H1 (cell line): ENCODE measurements around the gene TENT4A. TPM values are rescaled to one million over a fixed set of nuclear protein-coding genes. Genes with fewer than 3 reads are reported as not detected.

ENCODE experiments used
- CTCF ChIA-PET: fragments of 300-600 bp; sonication (Branson Sonifier 250); formaldehyde crosslinking; loops from one replicate; lab custom pipeline; 2021; ENCODE audit not compliant: partially characterized antibody; lab: Charles Lee
- POLR2A ChIA-PET: fragments of 300-600 bp; sonication (Branson Sonifier 250); formaldehyde crosslinking; loops from one replicate; lab custom pipeline; 2021; ENCODE audit warnings: inconsistent platforms; ENCODE audit not compliant: partially characterized antibody; lab: Charles Lee
- DNase-seq, 2 experiments: peaks; one replicate each; pipeline versions ENCODE4 v3.0.0 to v3.0.0-alpha.2; 2010 to 2022; ENCODE audit warnings: low spot score in 2 of 2, low read depth in 1 of 2, mixed read lengths in 1 of 2
- FAIRE-seq: peaks from 2 replicates; lab custom pipeline; 2011; peaks lifted over from hg19 to GRCh38; lab: Jason Lieb, UNC
- H2AFZ ChIP-seq: 2 replicates; pipeline ENCODE4 v1.8.1; 2012; ENCODE audit warnings: low read length, inconsistent platforms
- H2AK5ac ChIP-seq: 2 replicates; pipeline ENCODE4 v1.6.1; 2013; ENCODE audit warnings: low read depth, low read length
- H2BK120ac ChIP-seq: replicated peaks from 2 replicates; pipeline ENCODE3; 2013; ENCODE audit warnings: low read depth, low read length, inconsistent platforms
- H2BK12ac ChIP-seq: 2 replicates; pipeline ENCODE4 v1.6.1; 2013; ENCODE audit warnings: low read depth, low read length
- H2BK15ac ChIP-seq: 2 replicates; pipeline ENCODE4 v1.6.1; 2013; ENCODE audit warnings: low read length
- H2BK20ac ChIP-seq: 2 replicates; pipeline ENCODE4 v1.6.1; 2013; ENCODE audit warnings: low read length
- H2BK5ac ChIP-seq: 2 replicates; pipeline ENCODE4 v1.6.1; 2013; ENCODE audit warnings: low read depth, low read length
- H3K14ac ChIP-seq: 2 replicates; pipeline ENCODE4 v1.6.1; 2013; ENCODE audit warnings: inconsistent platforms; ENCODE audit not compliant: insufficient read length
- H3K18ac ChIP-seq: 2 replicates; pipeline ENCODE4 v1.6.1; 2013; ENCODE audit warnings: low read length; ENCODE audit errors: extremely low read depth
- H3K23ac ChIP-seq: 2 replicates; pipeline ENCODE4 v1.6.1; 2013; ENCODE audit warnings: inconsistent platforms; ENCODE audit not compliant: insufficient read length
- H3K23me2 ChIP-seq: 2 replicates; pipeline ENCODE4 v1.6.1; 2013; ENCODE audit warnings: low read depth, low read length
- H3K27ac ChIP-seq: 2 replicates; pipeline ENCODE4 v1.6.1; 2011; ENCODE audit warnings: low read depth, low read length, inconsistent platforms
- H3K27me3 ChIP-seq, 4 experiments: replicated peaks in 1 of 4; 1 replicate in 1 of 4; 2 replicates in 3 of 4; pipeline versions ENCODE4 v1.6.1 to v1.8.1; 2011 to 2013; ENCODE audit warnings: low read length in 3 of 4, mild to moderate bottlenecking in 3 of 4, inconsistent platforms in 2 of 4, mixed read lengths in 2 of 4, moderate library complexity in 1 of 4; ENCODE audit not compliant: control insufficient read depth in 3 of 4, insufficient read depth in 3 of 4; ENCODE audit errors: extremely low read depth in 1 of 4
- H3K36me3 ChIP-seq, 4 experiments: 2 replicates each; pipeline versions ENCODE4 v1.6.1 to v1.8.1; 2011 to 2013; ENCODE audit warnings: mild to moderate bottlenecking in 4 of 4, low read length in 3 of 4, moderate library complexity in 2 of 4, control low read depth in 1 of 4, inconsistent platforms in 1 of 4; ENCODE audit not compliant: insufficient read depth in 4 of 4, control insufficient read depth in 2 of 4
- H3K4ac ChIP-seq: replicated peaks from 2 replicates; pipeline ENCODE3; 2013; ENCODE audit warnings: low read length, low read depth, mixed read lengths, inconsistent platforms; ENCODE audit not compliant: insufficient read length
- H3K4me1 ChIP-seq, 4 experiments: replicated peaks in 1 of 4; 1 replicate in 1 of 4; 2 replicates in 3 of 4; pipeline versions ENCODE4 v1.6.1 to v1.8.1; 2011 to 2013; ENCODE audit warnings: low read length in 3 of 4, inconsistent platforms in 2 of 4, mixed read lengths in 1 of 4; ENCODE audit not compliant: insufficient read depth in 4 of 4, control insufficient read depth in 3 of 4
- H3K4me2 ChIP-seq, 2 experiments: 2 replicates each; pipeline versions ENCODE4 v1.6.1 to v1.8.1; 2011 to 2013; ENCODE audit warnings: low read depth in 2 of 2, low read length in 2 of 2, control low read depth in 1 of 2, inconsistent platforms in 1 of 2, mild to moderate bottlenecking in 1 of 2; ENCODE audit not compliant: insufficient read depth in 1 of 2
- H3K4me3 ChIP-seq, 4 experiments: fragments of 200-600, 300-600 bp in 1 of 4; sonication (generic), shearing (Covaris generic), sonication (Bioruptor Twin) in 1 of 4; 2 replicates each; pipeline versions ENCODE4 v1.5.1 to v1.8.1; 2011 to 2016; ENCODE audit warnings: low read length in 4 of 4, low read depth in 3 of 4, control low read depth in 2 of 4, inconsistent platforms in 2 of 4, mild to moderate bottlenecking in 2 of 4, mixed read lengths in 1 of 4, moderate library complexity in 1 of 4; ENCODE audit not compliant: insufficient read depth in 2 of 4; ENCODE audit errors: extremely low read depth in 1 of 4
- H3K56ac ChIP-seq: replicated peaks from 2 replicates; pipeline ENCODE3; 2013; ENCODE audit warnings: low read depth, mild to moderate bottlenecking, mixed read lengths, low read length, inconsistent platforms; ENCODE audit not compliant: insufficient read length
- H3K79me1 ChIP-seq: 2 replicates; pipeline ENCODE4 v1.6.1; 2013; ENCODE audit warnings: low read depth, low read length, control low read depth
- H3K79me2 ChIP-seq, 2 experiments: 2 replicates each; pipeline versions ENCODE4 v1.6.1 to v1.8.1; 2012 to 2013; ENCODE audit warnings: low read length in 2 of 2, mild to moderate bottlenecking in 2 of 2, inconsistent platforms in 1 of 2; ENCODE audit not compliant: insufficient read depth in 2 of 2, control insufficient read depth in 1 of 2
- H3K9ac ChIP-seq, 4 experiments: replicated peaks in 1 of 4; 1 replicate in 1 of 4; 2 replicates in 3 of 4; pipeline versions ENCODE4 v1.6.1 to v1.8.1; 2011 to 2013; ENCODE audit warnings: low read depth in 3 of 4, low read length in 3 of 4, control low read depth in 2 of 4, mild to moderate bottlenecking in 2 of 4, moderate library complexity in 2 of 4, inconsistent platforms in 1 of 4; ENCODE audit errors: extremely low read depth in 1 of 4
- H3K9me3 ChIP-seq, 2 experiments: 2 replicates each; pipeline versions ENCODE4 v1.6.1 to v1.8.1; 2012 to 2013; ENCODE audit warnings: mild to moderate bottlenecking in 2 of 2, moderate library complexity in 2 of 2, control low read depth in 1 of 2, inconsistent platforms in 1 of 2, low read depth in 1 of 2, low read length in 1 of 2, mixed read lengths in 1 of 2; ENCODE audit not compliant: insufficient read depth in 2 of 2
- H4K20me1 ChIP-seq, 2 experiments: replicated peaks in 1 of 2; 2 replicates each; pipeline versions ENCODE3 to v1.8.1; 2011 to 2013; ENCODE audit warnings: inconsistent platforms in 2 of 2, low read length in 2 of 2, mild to moderate bottlenecking in 1 of 2; ENCODE audit not compliant: insufficient read depth in 2 of 2, control insufficient read depth in 1 of 2
- H4K5ac ChIP-seq: 2 replicates; pipeline ENCODE4 v1.6.1; 2013; ENCODE audit warnings: low read length, low read depth, mixed read lengths, inconsistent platforms; ENCODE audit not compliant: insufficient read length
- H4K8ac ChIP-seq: 2 replicates; pipeline ENCODE4 v1.8.0; 2013; ENCODE audit warnings: mild to moderate bottlenecking, moderate library complexity, low read length, inconsistent platforms; ENCODE audit not compliant: insufficient read depth; ENCODE audit errors: extremely low read depth
- H4K91ac ChIP-seq: replicated peaks from 2 replicates; pipeline ENCODE3; 2013; ENCODE audit warnings: low read length, mixed read lengths, inconsistent platforms; ENCODE audit not compliant: insufficient read length
- CBX5 ChIP-seq: fragments of 300-800, 300-1000 bp; sonication (generic); IDR thresholded peaks from 2 replicates; pipeline ENCODE4 v1.7.1; 2016; ENCODE audit warnings: antibody characterized with exemption, low read length, low read depth
- EP300 ChIP-seq, 2 experiments: IDR thresholded peaks; 1 replicate in 1 of 2; 2 replicates in 1 of 2; pipeline ENCODE4 v1.6.1; 2011 to 2012; ENCODE audit warnings: low read depth in 2 of 2, low read length in 2 of 2, mild to moderate bottlenecking in 2 of 2, borderline replicate concordance in 1 of 2, inconsistent platforms in 1 of 2, moderate library complexity in 1 of 2
- FOSL1 ChIP-seq: IDR thresholded peaks from 2 replicates; pipeline ENCODE4 v1.6.1; 2011; ENCODE audit warnings: mild to moderate bottlenecking, low read depth, low read length, moderate library complexity; ENCODE audit not compliant: insufficient read depth
- JUN ChIP-seq: IDR thresholded peaks from 2 replicates; pipeline ENCODE4 v1.6.1; 2011; ENCODE audit warnings: low read depth, mild to moderate bottlenecking, improper control_type of control experiment, low read length
- POU5F1 ChIP-seq: IDR thresholded peaks from 2 replicates; pipeline ENCODE4 v1.6.1; 2011; ENCODE audit warnings: low read depth, mild to moderate bottlenecking, low read length, moderate library complexity
- SIX5 ChIP-seq: IDR thresholded peaks from 2 replicates; pipeline ENCODE4 v1.6.1; 2011; ENCODE audit warnings: mild to moderate bottlenecking, low read depth, low read length
- TAF1 ChIP-seq: IDR thresholded peaks from 2 replicates; pipeline ENCODE4 v1.6.1; 2011; ENCODE audit warnings: mild to moderate bottlenecking, low read depth, low read length
- YY1 ChIP-seq: IDR thresholded peaks from 2 replicates; pipeline ENCODE4 v1.6.1; 2011; ENCODE audit warnings: low read depth, mild to moderate bottlenecking, low read length
- WGBS, 2 experiments: shearing (Covaris generic) in 1 of 2; methylation state at CpG; one replicate each; pipeline versions ENCODE4 v1.1.6 to v1.1.7; 2013 to 2015; ENCODE audit warnings: low lambda C conversion rate in 2 of 2, mixed read lengths in 2 of 2, inconsistent platforms in 1 of 2, low coverage in 1 of 2, missing lambda C conversion rate in 1 of 2; ENCODE audit not compliant: insufficient replicate concordance in 2 of 2, insufficient coverage in 1 of 2, insufficient read length in 1 of 2; ENCODE audit errors: extremely low coverage in 1 of 2, missing lambda C conversion rate in 1 of 2; 5-methylcytosine and 5-hydroxymethylcytosine counted together
- polyA plus RNA-seq, 7 experiments: library from polyadenylated mRNA; depleted of rRNA in 3 of 7; stranded (reverse) in 5 of 7; unstranded in 2 of 7; fragments of >200 nt in 5 of 7; fragments of 200-250 nt in 2 of 7; gene quantifications; 1 replicate in 5 of 7; 2 replicates in 1 of 7; 4 replicates in 1 of 7; pipeline versions ENCODE4 v1.2.1 to v1.2.3, GENCODE V29; 2011 to 2013; ENCODE audit warnings: missing spikeins in 2 of 7, mixed read lengths in 2 of 7
- total RNA-seq: library from RNA; stranded (reverse); fragmentation: NEBNext Ultra II Directional; extraction: Animal tissue kit (Norgen Biotek cat#: 25700); gene quantifications from 2 replicates; pipeline ENCODE4 v1.2.1, GENCODE V29; 2021

Gene TENT4A
- total and polyA plus RNA-seq, 2 of the 8 experiments (the other 6 are each of a cell fraction or from before 2014, with no cell fraction given), result 8.9 to 25.1 TPM

DNA sequence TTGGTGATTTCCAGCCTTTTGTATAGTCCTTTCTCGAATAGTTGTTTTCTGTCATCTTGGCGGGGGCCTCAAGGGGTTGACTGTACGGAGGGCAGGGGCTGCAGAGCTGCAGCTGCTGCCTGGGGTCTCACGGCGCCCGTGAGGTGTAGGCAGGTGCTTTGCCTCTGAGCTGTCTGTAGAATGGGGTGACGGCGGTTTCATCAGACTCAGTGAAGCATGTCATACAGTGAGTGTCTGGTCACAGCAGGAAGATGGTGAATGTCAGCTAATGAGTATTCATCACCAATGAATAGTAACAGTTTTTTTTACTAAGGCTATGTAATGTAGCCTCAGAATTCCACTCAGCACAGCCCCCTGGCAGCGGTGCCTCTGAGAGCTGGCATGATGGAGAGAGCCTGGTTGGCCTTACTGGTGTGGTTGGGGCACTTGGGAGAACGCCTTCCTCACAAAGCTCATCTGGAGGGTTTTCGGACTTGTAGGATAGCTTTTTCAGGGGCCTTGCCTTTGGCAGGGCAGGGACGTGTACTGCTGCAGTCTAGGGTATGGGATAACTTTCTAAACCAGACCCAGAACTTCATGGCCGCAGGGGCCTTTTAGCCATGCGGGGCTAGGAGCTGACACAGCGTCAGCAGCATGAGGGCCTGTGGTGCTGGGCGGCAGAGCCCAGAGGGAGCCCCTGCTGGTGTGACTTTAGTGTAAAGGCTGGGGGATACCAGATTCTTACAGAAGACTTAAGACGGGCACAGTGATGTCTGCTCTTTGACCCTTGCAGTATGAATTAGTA, 15.0 kb downstream of the TENT4A start:
- Histone ChIP-seq H4K91ac (no peak overlapping the region), H3K56ac (no peak overlapping the region), H3K23ac (no peak overlapping the region), H2BK12ac (no peak overlapping the region), H4K5ac (no peak overlapping the region)
- POLR2A ChIA-PET, result interaction anchor here (1.0 to 2.5 kb wide), 4 partner anchors 10 to 134 kb away, joined by 3 to 10 read pairs (median 4); partner anchors contain the start of genes NSUN2, SRD5A1 and TENT4A
- TF ChIP-seq YY1, result no peak
- TF ChIP-seq JUN, result no peak
- TF ChIP-seq TAF1, result no peak
- no peak for TF ChIP-seq EP300 (IDR thresholded peaks at IDR 0.05; ENCODE audit: borderline replicate concordance in 1 of 2, low read depth in 2 of 2, low read length in 2 of 2)
- TF ChIP-seq SIX5, result no peak
- TF ChIP-seq FOSL1, result no peak
- TF ChIP-seq CBX5, result no peak
- no peak for TF ChIP-seq POU5F1
- TF ChIP-seq, all 59 proteins: peak for 0
- Histone ChIP-seq H3K4me3 (no peak overlapping the region), H2AK5ac (no peak overlapping the region), H2BK5ac (no peak overlapping the region), H3K4me2 (no peak overlapping the region), H2BK15ac (no peak overlapping the region), H3K23me2 (no peaks in the 10 kb centered on the region), H3K27ac (no peak overlapping the region), H3K9ac (no peak overlapping the region), H2AFZ (no peak overlapping the region), H2BK120ac (no peak overlapping the region), H3K4ac (no peak overlapping the region), H4K20me1 (peaks cover 37 to 58% of the 10 kb centered on the region in 2 experiments), H3K14ac (no peak overlapping the region), H3K79me1 (peaks cover 38% of the 10 kb centered on the region), H3K27me3 (no peaks in the 10 kb centered on the region), H3K18ac (peak overlapping the region; percentile 60), H3K79me2 (peaks cover 9 to 97% of the 10 kb centered on the region in 2 experiments; a peak in 3 of 4 replicates), H3K4me1 (peaks cover 3 to 13% (median 6%) of the 10 kb centered on the region in 4 experiments; a peak in 6 of 7 replicates), H3K9me3 (no peaks in the 10 kb centered on the region), H2BK20ac (no peak overlapping the region), H3K36me3 (no peaks in the 10 kb centered on the region), H4K8ac (0 out of 2 replicates have a peak overlapping the region, but pooled peaks have one; percentile 6)
- WGBS, 2 experiments, result 74% methylated on average over 17 of the region's 17 CpGs; no CpG with 5 or more reads in 1 of the 2 experiments
- no peak for DNase-seq
- no peak for FAIRE-seq
- CTCF ChIA-PET, result interaction anchor here (0.6 to 2.5 kb wide), 5 partner anchors 10 to 104 kb away, joined by 4 to 9 read pairs (median 4); no protein-coding TSS in a partner anchor
